LNCAP (cell line): Measurements from ENCODE around the gene SLC10A7.

Experiments used
- CTCF ChIP-seq: fragments of 450-650 bp; IDR thresholded peaks from 2 replicates; pipeline ENCODE4 v1.5.1; 2017; ENCODE audit warnings: mild to moderate bottlenecking

SLC10A7 gene

GRCh38 chr4:146347822-146348221, 173.9 kb downstream of the SLC10A7 start:
- TF ChIP-seq CTCF, result no peak

GRCh38 chr4:146346276-146346675, 175.5 kb downstream of the SLC10A7 start:
- TF ChIP-seq CTCF, result no peak

- no peak for TF ChIP-seq CTCF
These were observed 178.0 kb downstream of the SLC10A7 start for GRCh38 chr4:146343776-146344175.

- no peak for TF ChIP-seq CTCF
These were observed 178.5 kb downstream of the SLC10A7 start for GRCh38 chr4:146343199-146343598.

- TF ChIP-seq CTCF, result peak; percentile 37
These were observed 179.0 kb downstream of the SLC10A7 start for GRCh38 chr4:146342600-146343192.

GRCh38 chr4:146340798-146341197, 180.9 kb downstream of the SLC10A7 start:
- TF ChIP-seq CTCF, result peak; percentile 47

- TF ChIP-seq CTCF, result no peak
These were observed 183.2 kb downstream of the SLC10A7 start for GRCh38 chr4:146338512-146338911.

- TF ChIP-seq CTCF, result no peak
These were observed 185.3 kb downstream of the SLC10A7 start for GRCh38 chr4:146336410-146336807.
